ENCODE results near the gene CFAP299.

CFAP299 gene

DNA sequence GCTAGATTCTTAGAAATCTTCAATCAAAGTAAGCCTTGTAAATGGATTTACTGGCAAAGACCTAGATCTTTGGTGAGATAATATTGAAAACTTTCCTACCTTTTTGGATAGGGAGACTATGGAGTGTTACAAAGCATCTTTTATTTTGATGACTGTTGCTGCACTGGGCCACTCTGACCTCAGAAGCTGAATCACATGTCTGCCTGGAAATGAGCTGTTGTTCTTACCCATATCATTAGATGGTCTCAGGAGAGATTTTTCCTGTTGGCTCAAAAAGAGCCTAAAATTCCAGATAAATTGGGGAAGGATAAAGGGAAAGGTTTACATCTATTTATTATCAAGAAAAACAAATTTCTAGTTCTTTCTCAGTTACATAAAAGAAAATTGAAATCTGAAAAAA lies 567.5 kb downstream of the CFAP299 start:
- Mint-ChIP-seq H3K4me3 (no peak overlapping the region), H3K36me3 (ENCODE audit: low read depth) (no peaks in the 10 kb centered on the region), H3K27ac (no peak overlapping the region), H3K9me3 (peaks cover 12% of the 10 kb centered on the region), H3K4me1 (no peaks in the 10 kb centered on the region), H3K27me3 (ENCODE audit: low read depth) (no peaks in the 10 kb centered on the region)
- TF ChIP-seq, protein P1, sequence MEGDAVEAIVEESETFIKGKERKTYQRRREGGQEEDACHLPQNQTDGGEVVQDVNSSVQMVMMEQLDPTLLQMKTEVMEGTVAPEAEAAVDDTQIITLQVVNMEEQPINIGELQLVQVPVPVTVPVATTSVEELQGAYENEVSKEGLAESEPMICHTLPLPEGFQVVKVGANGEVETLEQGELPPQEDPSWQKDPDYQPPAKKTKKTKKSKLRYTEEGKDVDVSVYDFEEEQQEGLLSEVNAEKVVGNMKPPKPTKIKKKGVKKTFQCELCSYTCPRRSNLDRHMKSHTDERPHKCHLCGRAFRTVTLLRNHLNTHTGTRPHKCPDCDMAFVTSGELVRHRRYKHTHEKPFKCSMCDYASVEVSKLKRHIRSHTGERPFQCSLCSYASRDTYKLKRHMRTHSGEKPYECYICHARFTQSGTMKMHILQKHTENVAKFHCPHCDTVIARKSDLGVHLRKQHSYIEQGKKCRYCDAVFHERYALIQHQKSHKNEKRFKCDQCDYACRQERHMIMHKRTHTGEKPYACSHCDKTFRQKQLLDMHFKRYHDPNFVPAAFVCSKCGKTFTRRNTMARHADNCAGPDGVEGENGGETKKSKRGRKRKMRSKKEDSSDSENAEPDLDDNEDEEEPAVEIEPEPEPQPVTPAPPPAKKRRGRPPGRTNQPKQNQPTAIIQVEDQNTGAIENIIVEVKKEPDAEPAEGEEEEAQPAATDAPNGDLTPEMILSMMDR (IDR thresholded peaks at IDR 0.05; ENCODE audit: unreplicated experiment in 3 of 3) = no peak

DNA sequence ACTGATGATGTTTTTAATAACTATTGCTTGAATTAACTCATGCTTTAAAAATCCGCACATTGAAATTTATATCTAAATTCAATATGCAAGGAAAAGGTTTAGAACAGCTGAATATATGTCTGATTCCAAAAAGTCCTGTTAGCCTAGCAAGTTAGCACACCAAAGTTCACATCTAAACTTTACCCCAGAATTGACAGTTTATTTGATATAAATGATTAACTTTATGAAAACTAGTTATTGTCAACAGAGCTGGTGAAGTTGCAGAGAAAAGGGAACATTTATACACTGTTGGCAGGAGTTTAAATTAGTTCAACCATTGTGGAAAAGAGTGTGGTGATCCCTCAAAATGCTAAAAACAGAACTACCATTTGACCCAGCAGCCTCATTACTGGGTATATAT lies 574.4 kb downstream of the CFAP299 start:
- TF ChIP-seq, protein P1 (IDR thresholded peaks at IDR 0.05; ENCODE audit: unreplicated experiment in 3 of 3) = no peak
- no peak overlapping the region for H3K4me3 Mint-ChIP-seq
- no peaks in the 10 kb centered on the region for H3K4me1 Mint-ChIP-seq
- H3K36me3 Mint-ChIP-seq (ENCODE audit: low read depth) = no peaks in the 10 kb centered on the region
- peaks cover 3% of the 10 kb centered on the region for H3K27me3 Mint-ChIP-seq (ENCODE audit: low read depth)
- peaks cover 12% of the 10 kb centered on the region for H3K9me3 Mint-ChIP-seq
- H3K27ac Mint-ChIP-seq = no peak overlapping the region

DNA sequence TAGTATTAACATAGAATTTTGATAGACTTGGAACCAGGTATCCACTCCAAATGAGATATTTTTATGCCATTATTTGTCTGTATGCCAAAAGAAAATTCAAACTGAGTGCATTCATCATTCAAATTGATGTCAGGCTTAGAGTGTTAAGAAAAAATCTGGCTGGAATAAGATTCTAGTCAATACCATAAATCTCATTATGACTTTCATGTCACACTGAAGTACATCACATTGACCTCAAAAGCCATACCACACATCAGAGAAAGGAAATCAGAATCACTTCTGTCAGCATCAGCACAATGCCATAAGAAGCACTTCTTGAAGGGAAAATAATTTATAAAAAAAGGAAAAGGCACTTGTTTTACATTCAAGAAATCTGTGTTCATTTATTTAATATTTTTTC lies 575.9 kb downstream of the CFAP299 start:
- Mint-ChIP-seq H3K36me3 (ENCODE audit: low read depth) (no peaks in the 10 kb centered on the region), H3K4me1 (no peaks in the 10 kb centered on the region), H3K9me3 (peaks cover 7% of the 10 kb centered on the region)

GRCh38 chr4:80912350-80912749 lies 576.8 kb downstream of the CFAP299 start:
- H3K4me1 Mint-ChIP-seq = no peaks in the 10 kb centered on the region
- H3K36me3 Mint-ChIP-seq (ENCODE audit: low read depth) = no peaks in the 10 kb centered on the region
- no peak overlapping the region for H3K27ac Mint-ChIP-seq
- H3K9me3 Mint-ChIP-seq = peaks cover under 1% of the 10 kb centered on the region
- TF ChIP-seq, protein P1 (IDR thresholded peaks at IDR 0.05; ENCODE audit: unreplicated experiment in 3 of 3) = no peak
- H3K4me3 Mint-ChIP-seq = no peak overlapping the region
- peaks cover 3% of the 10 kb centered on the region for H3K27me3 Mint-ChIP-seq (ENCODE audit: low read depth)

More for the DNA sequence above, 575.9 kb downstream of the CFAP299 start:
- H3K4me3 Mint-ChIP-seq = no peak overlapping the region
- TF ChIP-seq, protein P1 (IDR thresholded peaks at IDR 0.05; ENCODE audit: unreplicated experiment in 3 of 3) = no peak
- peaks cover 3% of the 10 kb centered on the region for H3K27me3 Mint-ChIP-seq (ENCODE audit: low read depth)
- no peak overlapping the region for H3K27ac Mint-ChIP-seq

DNA sequence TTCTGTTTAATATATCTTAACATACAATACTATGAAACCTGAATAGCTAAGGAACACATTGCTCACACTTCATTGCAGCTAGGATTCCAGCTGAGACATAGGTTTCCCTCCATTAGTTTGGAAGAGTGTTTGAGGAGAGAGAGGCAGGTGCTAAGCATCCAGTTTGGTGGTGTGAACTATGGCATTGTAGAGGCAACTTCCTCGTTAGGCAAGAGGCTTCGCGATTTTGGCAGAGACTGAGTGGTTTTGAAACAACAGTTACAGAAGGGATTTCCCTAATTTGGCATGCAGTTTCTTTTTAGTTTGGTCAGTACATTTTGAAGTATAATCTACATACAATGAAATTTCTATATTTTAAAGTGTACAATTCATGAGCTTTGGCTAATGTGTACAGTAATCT lies 577.9 kb downstream of the CFAP299 start:
- Mint-ChIP-seq H3K4me3 (no peak overlapping the region), H3K36me3 (ENCODE audit: low read depth) (no peaks in the 10 kb centered on the region), H3K9me3 (no peaks in the 10 kb centered on the region), H3K27ac (no peak overlapping the region), H3K4me1 (no peaks in the 10 kb centered on the region), H3K27me3 (ENCODE audit: low read depth) (peaks cover 3% of the 10 kb centered on the region)
- TF ChIP-seq, protein P1 (IDR thresholded peaks at IDR 0.05; ENCODE audit: unreplicated experiment in 3 of 3) = no peak

DNA sequence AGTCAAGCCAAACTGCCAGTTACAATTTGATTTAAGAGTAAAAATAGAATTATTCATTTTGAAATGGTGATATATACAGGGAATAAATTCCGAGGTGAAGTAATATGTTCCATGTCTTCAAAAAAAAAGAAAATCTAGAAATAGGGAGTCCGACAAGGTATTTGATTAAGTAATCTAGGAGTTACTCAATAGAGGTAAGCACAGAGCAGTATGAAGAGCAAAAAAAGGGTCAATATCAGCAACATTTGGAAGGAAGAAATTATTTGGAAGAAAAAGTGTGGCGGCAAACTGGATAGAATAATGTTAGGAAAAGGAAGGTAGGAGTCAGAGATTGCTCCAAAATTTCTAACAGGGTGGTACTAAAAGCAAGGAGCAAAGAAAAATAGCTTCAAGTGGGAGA lies 581.2 kb downstream of the CFAP299 start:
- Mint-ChIP-seq H3K9me3 (no peaks in the 10 kb centered on the region), H3K27me3 (ENCODE audit: low read depth) (peaks cover 3% of the 10 kb centered on the region), H3K36me3 (ENCODE audit: low read depth) (no peaks in the 10 kb centered on the region), H3K4me3 (no peak overlapping the region), H3K4me1 (no peaks in the 10 kb centered on the region), H3K27ac (no peak overlapping the region)
- TF ChIP-seq, protein P1 (IDR thresholded peaks at IDR 0.05; ENCODE audit: unreplicated experiment in 3 of 3) = no peak

Data from nephron (organoid).